Suprapubic skin (tissue), 4 donors: ENCODE data around the gene WDR26.

Experiments
- EP300 ChIP-seq: sonication (generic); formaldehyde crosslinking; IDR thresholded peaks from one replicate; pipeline ENCODE4 v1.6.1; 2017; ENCODE audit warnings: antibody characterized with exemption
- POLR2A ChIP-seq, 2 donors: fragments of 450-650 bp; IDR thresholded peaks; one replicate each; pipeline ENCODE4 v1.6.1; 2017; ENCODE audit warnings: antibody characterized with exemption in 2 of 2, mild to moderate bottlenecking in 2 of 2, moderate library complexity in 2 of 2
- POLR2AphosphoS5 ChIP-seq, 3 donors: sonication (generic); formaldehyde crosslinking; IDR thresholded peaks; one replicate each; pipeline ENCODE4 v1.6.1; 2017; ENCODE audit warnings: antibody characterized with exemption in 3 of 3
- TF ChIP-seq, protein P1 (sequence below), 2 donors: fragments of 200-600 bp in 1 of 2; fragments of 450-650 bp in 1 of 2; sonication (generic) in 1 of 2; IDR thresholded peaks; one replicate each; pipeline ENCODE4 v1.5.1; 2016 to 2019; ENCODE audit warnings: antibody characterized with exemption in 2 of 2, mild to moderate bottlenecking in 1 of 2, moderate library complexity in 1 of 2

DNA sequence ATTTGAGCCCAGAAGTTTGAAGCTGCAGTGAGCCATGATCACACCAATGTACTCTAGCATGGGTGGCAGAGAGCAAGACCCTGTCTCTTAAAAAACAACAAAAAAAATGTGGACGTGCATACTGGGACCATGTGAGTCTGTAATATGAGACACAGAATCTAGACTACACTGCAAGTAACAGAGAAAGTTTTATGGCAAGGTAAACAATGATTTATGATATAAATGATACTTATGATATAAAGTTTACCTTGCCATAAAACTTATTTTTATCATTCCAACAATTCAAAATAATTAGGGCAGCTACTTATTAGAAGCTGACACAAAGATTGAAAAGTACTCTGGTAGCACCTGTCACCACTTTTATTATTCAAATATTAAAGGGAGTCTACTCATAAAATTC lies 34.7 kb downstream of the WDR26 start:
- TF ChIP-seq EP300 (no peak), POLR2AphosphoS5 (IDR thresholded peaks at IDR 0.05) (no peak), POLR2A (IDR thresholded peaks at IDR 0.05) (no peak)
- TF ChIP-seq, protein P1, sequence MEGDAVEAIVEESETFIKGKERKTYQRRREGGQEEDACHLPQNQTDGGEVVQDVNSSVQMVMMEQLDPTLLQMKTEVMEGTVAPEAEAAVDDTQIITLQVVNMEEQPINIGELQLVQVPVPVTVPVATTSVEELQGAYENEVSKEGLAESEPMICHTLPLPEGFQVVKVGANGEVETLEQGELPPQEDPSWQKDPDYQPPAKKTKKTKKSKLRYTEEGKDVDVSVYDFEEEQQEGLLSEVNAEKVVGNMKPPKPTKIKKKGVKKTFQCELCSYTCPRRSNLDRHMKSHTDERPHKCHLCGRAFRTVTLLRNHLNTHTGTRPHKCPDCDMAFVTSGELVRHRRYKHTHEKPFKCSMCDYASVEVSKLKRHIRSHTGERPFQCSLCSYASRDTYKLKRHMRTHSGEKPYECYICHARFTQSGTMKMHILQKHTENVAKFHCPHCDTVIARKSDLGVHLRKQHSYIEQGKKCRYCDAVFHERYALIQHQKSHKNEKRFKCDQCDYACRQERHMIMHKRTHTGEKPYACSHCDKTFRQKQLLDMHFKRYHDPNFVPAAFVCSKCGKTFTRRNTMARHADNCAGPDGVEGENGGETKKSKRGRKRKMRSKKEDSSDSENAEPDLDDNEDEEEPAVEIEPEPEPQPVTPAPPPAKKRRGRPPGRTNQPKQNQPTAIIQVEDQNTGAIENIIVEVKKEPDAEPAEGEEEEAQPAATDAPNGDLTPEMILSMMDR (IDR thresholded peaks at IDR 0.05), result no peak
